ENCODE results near the gene ERC2. TPM values are rescaled to one million over a fixed set of nuclear protein-coding genes. Genes with fewer than 3 reads are reported as not detected.
A peak's percentile ranks its signal among the peaks of the same experiment; 100 is the strongest.

Gene ERC2
- total and polyA plus RNA-seq, 2 donors (not counting 1 experiment from before 2014, with no cell fraction given) = 0.14 to 0.17 TPM

DNA sequence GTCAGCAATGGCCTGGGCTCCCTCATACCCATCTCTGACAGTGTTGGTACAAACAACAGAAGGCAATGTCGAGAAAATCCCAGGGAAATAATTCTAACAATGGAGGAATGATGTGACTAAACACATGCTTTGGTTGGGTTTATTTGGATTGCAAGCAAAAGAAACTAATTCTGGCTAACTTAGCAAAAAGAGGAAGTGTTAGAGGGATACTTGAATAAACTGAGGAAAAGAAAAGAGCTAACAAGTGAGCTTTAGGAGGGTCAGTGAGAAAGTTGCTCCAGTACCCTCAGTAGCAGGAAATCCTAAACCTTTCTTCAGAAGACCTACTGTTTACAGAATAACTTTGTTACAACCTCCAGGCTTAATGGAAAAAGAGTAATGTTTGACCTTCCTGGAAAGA is 716.5 kb downstream of the ERC2 start:
- H3K4me2 ChIP-seq (ENCODE audit: extremely low read depth, insufficient read depth, low read length) = no peak overlapping the region
- H3K4me1 ChIP-seq (ENCODE audit: control insufficient read depth, extremely low read depth, insufficient read depth, low read length) = peaks cover 3% of the 10 kb centered on the region
- H3K9ac ChIP-seq (ENCODE audit: insufficient read depth, low read length) = no peak overlapping the region
- H3K27me3 ChIP-seq (ENCODE audit: control insufficient read depth, insufficient read depth, low read length) = no peaks in the 10 kb centered on the region
- TF ChIP-seq EZH2 (IDR thresholded peaks at IDR 0.05; ENCODE audit: low read length, missing control alignments) = no peak
- TF ChIP-seq, protein P1, sequence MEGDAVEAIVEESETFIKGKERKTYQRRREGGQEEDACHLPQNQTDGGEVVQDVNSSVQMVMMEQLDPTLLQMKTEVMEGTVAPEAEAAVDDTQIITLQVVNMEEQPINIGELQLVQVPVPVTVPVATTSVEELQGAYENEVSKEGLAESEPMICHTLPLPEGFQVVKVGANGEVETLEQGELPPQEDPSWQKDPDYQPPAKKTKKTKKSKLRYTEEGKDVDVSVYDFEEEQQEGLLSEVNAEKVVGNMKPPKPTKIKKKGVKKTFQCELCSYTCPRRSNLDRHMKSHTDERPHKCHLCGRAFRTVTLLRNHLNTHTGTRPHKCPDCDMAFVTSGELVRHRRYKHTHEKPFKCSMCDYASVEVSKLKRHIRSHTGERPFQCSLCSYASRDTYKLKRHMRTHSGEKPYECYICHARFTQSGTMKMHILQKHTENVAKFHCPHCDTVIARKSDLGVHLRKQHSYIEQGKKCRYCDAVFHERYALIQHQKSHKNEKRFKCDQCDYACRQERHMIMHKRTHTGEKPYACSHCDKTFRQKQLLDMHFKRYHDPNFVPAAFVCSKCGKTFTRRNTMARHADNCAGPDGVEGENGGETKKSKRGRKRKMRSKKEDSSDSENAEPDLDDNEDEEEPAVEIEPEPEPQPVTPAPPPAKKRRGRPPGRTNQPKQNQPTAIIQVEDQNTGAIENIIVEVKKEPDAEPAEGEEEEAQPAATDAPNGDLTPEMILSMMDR (conservative IDR thresholded peaks at IDR 0.05 in 1 of 2, IDR thresholded peaks at IDR 0.05 in 1 of 2; ENCODE audit: low read depth in 1 of 2, low read length in 2 of 2) = no peak
- H2AFZ ChIP-seq (ENCODE audit: low read length) = no peak overlapping the region
- H3K4me3 ChIP-seq (replicated peaks in 1 of 4; ENCODE audit: control extremely low read depth in 1 of 4, insufficient read depth in 1 of 4, low read depth in 3 of 4, low read length in 4 of 4) = no peak overlapping the region
- DNase-seq (ENCODE audit: low read depth in 2 of 2) = no peak
- H3K9me3 ChIP-seq (ENCODE audit: control insufficient read depth, insufficient read depth, low read depth, low read length) = no peaks in the 10 kb centered on the region
- H3K79me2 ChIP-seq (ENCODE audit: control insufficient read depth, insufficient read depth, low read length) = no peaks in the 10 kb centered on the region
- no peak overlapping the region for H3K27ac ChIP-seq (ENCODE audit: insufficient read depth, low read length)
- H4K20me1 ChIP-seq (ENCODE audit: control insufficient read depth, extremely low read depth, insufficient read depth, low read length) = no peaks in the 10 kb centered on the region
- H3K36me3 ChIP-seq (ENCODE audit: control insufficient read depth, insufficient read depth, low read length) = no peaks in the 10 kb centered on the region

GRCh38 chr3:55750525-55750924 is 717.7 kb downstream of the ERC2 start:
- Histone ChIP-seq H3K9me3 (ENCODE audit: control insufficient read depth, insufficient read depth, low read depth, low read length) (no peaks in the 10 kb centered on the region), H3K4me3 (replicated peaks in 1 of 4; ENCODE audit: control extremely low read depth in 1 of 4, insufficient read depth in 1 of 4, low read depth in 3 of 4, low read length in 4 of 4) (no peak overlapping the region), H3K4me2 (ENCODE audit: extremely low read depth, insufficient read depth, low read length) (no peak overlapping the region), H4K20me1 (ENCODE audit: control insufficient read depth, extremely low read depth, insufficient read depth, low read length) (no peaks in the 10 kb centered on the region), H3K79me2 (ENCODE audit: control insufficient read depth, insufficient read depth, low read length) (no peaks in the 10 kb centered on the region), H2AFZ (ENCODE audit: low read length) (no peak overlapping the region), H3K36me3 (ENCODE audit: control insufficient read depth, insufficient read depth, low read length) (no peaks in the 10 kb centered on the region), H3K27me3 (ENCODE audit: control insufficient read depth, insufficient read depth, low read length) (no peaks in the 10 kb centered on the region), H3K9ac (ENCODE audit: insufficient read depth, low read length) (no peak overlapping the region), H3K4me1 (ENCODE audit: control insufficient read depth, extremely low read depth, insufficient read depth, low read length) (peaks cover 3% of the 10 kb centered on the region), H3K27ac (ENCODE audit: insufficient read depth, low read length) (no peak overlapping the region)
- no peak for TF ChIP-seq EZH2 (IDR thresholded peaks at IDR 0.05; ENCODE audit: low read length, missing control alignments)
- TF ChIP-seq, protein P1 (conservative IDR thresholded peaks at IDR 0.05 in 1 of 2, IDR thresholded peaks at IDR 0.05 in 1 of 2; ENCODE audit: low read depth in 1 of 2, low read length in 2 of 2) = no peak
- DNase-seq (ENCODE audit: low read depth in 2 of 2) = peak; percentile 70 to 96

DNA sequence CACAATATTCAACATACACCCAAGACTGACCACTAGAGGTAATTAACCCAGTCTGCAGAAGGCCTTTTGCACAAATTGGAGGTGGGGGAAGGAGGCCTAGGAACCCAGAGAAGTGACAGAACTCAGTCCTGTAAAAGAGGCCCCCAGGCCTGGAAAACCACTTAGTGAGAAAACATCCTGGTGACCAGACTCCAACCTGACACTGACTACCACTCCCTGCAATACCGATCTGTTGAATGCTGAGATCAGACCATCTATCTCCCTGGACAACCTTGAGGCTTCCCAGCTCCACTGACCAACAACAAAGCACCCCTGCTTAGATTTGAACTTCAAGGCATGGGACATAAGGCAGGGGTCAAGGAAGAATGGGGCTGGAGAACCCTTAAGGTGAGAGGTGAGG is 719.2 kb downstream of the ERC2 start:
- H3K36me3 ChIP-seq (ENCODE audit: control insufficient read depth, insufficient read depth, low read length) = no peaks in the 10 kb centered on the region
- H4K20me1 ChIP-seq (ENCODE audit: control insufficient read depth, extremely low read depth, insufficient read depth, low read length) = no peaks in the 10 kb centered on the region
- no peaks in the 10 kb centered on the region for H3K27me3 ChIP-seq (ENCODE audit: control insufficient read depth, insufficient read depth, low read length)
- H3K27ac ChIP-seq (ENCODE audit: insufficient read depth, low read length) = no peak overlapping the region
- no peak for TF ChIP-seq EZH2 (IDR thresholded peaks at IDR 0.05; ENCODE audit: low read length, missing control alignments)
- TF ChIP-seq, protein P1 (conservative IDR thresholded peaks at IDR 0.05 in 1 of 2, IDR thresholded peaks at IDR 0.05 in 1 of 2; ENCODE audit: low read depth in 1 of 2, low read length in 2 of 2) = no peak
- H3K79me2 ChIP-seq (ENCODE audit: control insufficient read depth, insufficient read depth, low read length) = no peaks in the 10 kb centered on the region
- H3K4me1 ChIP-seq (ENCODE audit: control insufficient read depth, extremely low read depth, insufficient read depth, low read length) = peaks cover 3% of the 10 kb centered on the region
- no peak overlapping the region for H3K4me3 ChIP-seq (replicated peaks in 1 of 4; ENCODE audit: control extremely low read depth in 1 of 4, insufficient read depth in 1 of 4, low read depth in 3 of 4, low read length in 4 of 4)
- DNase-seq (ENCODE audit: low read depth in 2 of 2) = no peak
- no peaks in the 10 kb centered on the region for H3K9me3 ChIP-seq (ENCODE audit: control insufficient read depth, insufficient read depth, low read depth, low read length)
- H2AFZ ChIP-seq (ENCODE audit: low read length) = no peak overlapping the region
- H3K4me2 ChIP-seq (ENCODE audit: extremely low read depth, insufficient read depth, low read length) = no peak overlapping the region
- no peak overlapping the region for H3K9ac ChIP-seq (ENCODE audit: insufficient read depth, low read length)

All from fibroblast of lung (primary cell).